Osteoblast (primary cell): Measurements from ENCODE around the gene SNAI1. TPM values are rescaled to one million over a fixed set of nuclear protein-coding genes. Genes with fewer than 3 reads are reported as not detected.

Experiments used
- DNase-seq: peaks from one replicate; pipeline ENCODE4 v3.0.0; 2011; ENCODE audit warnings: low spot score, mixed read lengths; ENCODE audit not compliant: insufficient read length; ENCODE audit errors: missing footprints
- H2AFZ ChIP-seq: 2 replicates; pipeline ENCODE4 v1.6.0; 2011; ENCODE audit warnings: mild to moderate bottlenecking, low read length
- H3K27ac ChIP-seq: 2 replicates; pipeline ENCODE4 v1.5.1; 2011; ENCODE audit warnings: mild to moderate bottlenecking, low read depth, low read length, moderate library complexity
- H3K27me3 ChIP-seq: 2 replicates; pipeline ENCODE4 v1.6.0; 2012; ENCODE audit warnings: mild to moderate bottlenecking, control low read depth, inconsistent platforms, low read length, moderate library complexity; ENCODE audit not compliant: insufficient read depth
- H3K36me3 ChIP-seq: 2 replicates; pipeline ENCODE4 v1.5.1; 2011; ENCODE audit warnings: mild to moderate bottlenecking, low read length, control low read depth, moderate library complexity; ENCODE audit not compliant: insufficient read depth
- H3K4me1 ChIP-seq: 2 replicates; pipeline ENCODE4 v1.5.1; 2011; ENCODE audit warnings: mild to moderate bottlenecking, low read length, control low read depth, moderate library complexity; ENCODE audit not compliant: insufficient read depth
- H3K4me2 ChIP-seq: 2 replicates; pipeline ENCODE4 v1.6.0; 2011; ENCODE audit warnings: mild to moderate bottlenecking, low read length; ENCODE audit not compliant: insufficient read depth
- H3K4me3 ChIP-seq: fragments of 200-600 bp; sonication (generic); 3 replicates; pipeline ENCODE4 v1.5.1; 2012; ENCODE audit warnings: mild to moderate bottlenecking, low read length, inconsistent platforms; ENCODE audit not compliant: insufficient read depth
- H3K79me2 ChIP-seq: 2 replicates; pipeline ENCODE4 v1.6.0; 2012; ENCODE audit warnings: mild to moderate bottlenecking, low read length, control low read depth, inconsistent platforms; ENCODE audit not compliant: insufficient read depth
- H3K9me3 ChIP-seq: 2 replicates; pipeline ENCODE4 v1.5.1; 2011; ENCODE audit warnings: low read depth, low read length, control low read depth
- H4K20me1 ChIP-seq: 2 replicates; pipeline ENCODE4 v1.6.0; 2012; ENCODE audit warnings: mild to moderate bottlenecking, low read length, control low read depth; ENCODE audit not compliant: insufficient read depth
- CTCF ChIP-seq: IDR thresholded peaks from 2 replicates; pipeline ENCODE4 v1.5.1; 2011; ENCODE audit warnings: mild to moderate bottlenecking, low read depth, low read length, moderate library complexity; ENCODE audit errors: extremely low read depth
- total RNA-seq: library from RNA; depleted of rRNA; stranded (reverse); fragments of >200 nt; gene quantifications from 2 replicates; pipeline ENCODE4 v1.2.3, GENCODE V29; 2012

SNAI1 gene
- total RNA-seq, 1 donor: 1.8 TPM

- Histone ChIP-seq H3K79me2 (peaks cover 41% of the 10 kb centered on the region), H3K4me3 (no peak overlapping the region), H4K20me1 (peaks cover 35% of the 10 kb centered on the region), H3K36me3 (peaks cover 10% of the 10 kb centered on the region), H3K27ac (no peak overlapping the region), H3K9me3 (no peaks in the 10 kb centered on the region), H3K27me3 (no peaks in the 10 kb centered on the region), H3K4me1 (peaks cover 38% of the 10 kb centered on the region), H3K4me2 (peak overlapping the region; percentile 71), H2AFZ (peak overlapping the region; percentile 41)
- no peak for DNase-seq
- no peak for TF ChIP-seq CTCF
Observed at GRCh38 chr20:49982072-49982345, 771 bp upstream of the SNAI1 start.

- H3K79me2 ChIP-seq: peaks cover 48% of the 10 kb centered on the region
- H4K20me1 ChIP-seq: peaks cover 42% of the 10 kb centered on the region
- peak overlapping the region; percentile 77 for H3K27ac ChIP-seq
- H2AFZ ChIP-seq: no peak overlapping the region
- H3K4me2 ChIP-seq: peak overlapping the region; percentile 95
- H3K4me1 ChIP-seq: peaks cover 51% of the 10 kb centered on the region
- H3K27me3 ChIP-seq: no peaks in the 10 kb centered on the region
- DNase-seq: peak; percentile 88
- H3K4me3 ChIP-seq: peak overlapping the region; percentile 99
- H3K36me3 ChIP-seq: peaks cover 22% of the 10 kb centered on the region
- TF ChIP-seq CTCF: no peak
- H3K9me3 ChIP-seq: no peaks in the 10 kb centered on the region
Observed at GRCh38 chr20:49983123-49983847, 505 bp downstream of the SNAI1 start.

- peak; percentile 87 for DNase-seq
- Histone ChIP-seq H3K36me3 (peaks cover 22% of the 10 kb centered on the region), H3K27ac (peak overlapping the region; percentile 77), H3K4me2 (peak overlapping the region; percentile 95), H2AFZ (peak overlapping the region; percentile 43), H3K4me1 (peaks cover 57% of the 10 kb centered on the region), H3K4me3 (peak overlapping the region; percentile 99), H3K9me3 (no peaks in the 10 kb centered on the region), H4K20me1 (peaks cover 42% of the 10 kb centered on the region), H3K27me3 (no peaks in the 10 kb centered on the region), H3K79me2 (peaks cover 48% of the 10 kb centered on the region)
- no peak for TF ChIP-seq CTCF
Observed at GRCh38 chr20:49983848-49984408, 1.1 kb downstream of the SNAI1 start.

- Histone ChIP-seq H3K4me1 (peaks cover 64% of the 10 kb centered on the region), H3K4me2 (peak overlapping the region; percentile 95), H3K36me3 (peaks cover 22% of the 10 kb centered on the region), H3K27me3 (no peaks in the 10 kb centered on the region), H3K79me2 (peaks cover 48% of the 10 kb centered on the region), H3K27ac (peak overlapping the region; percentile 77), H3K9me3 (no peaks in the 10 kb centered on the region), H2AFZ (peak overlapping the region; percentile 43), H3K4me3 (peak overlapping the region; percentile 99), H4K20me1 (peaks cover 42% of the 10 kb centered on the region)
- no peak for DNase-seq
- no peak for TF ChIP-seq CTCF
Observed at GRCh38 chr20:49984426-49985153, 1.8 kb downstream of the SNAI1 start.
